HPDE6-E6E7 (cell line): ENCODE results near the gene NR2C2.

ENCODE experiments used
- DNase-seq: peaks from one replicate; pipeline ENCODE4 v3.0.0; 2011; ENCODE audit warnings: missing footprints; ENCODE audit errors: extremely low spot score

The NR2C2 gene

DNA sequence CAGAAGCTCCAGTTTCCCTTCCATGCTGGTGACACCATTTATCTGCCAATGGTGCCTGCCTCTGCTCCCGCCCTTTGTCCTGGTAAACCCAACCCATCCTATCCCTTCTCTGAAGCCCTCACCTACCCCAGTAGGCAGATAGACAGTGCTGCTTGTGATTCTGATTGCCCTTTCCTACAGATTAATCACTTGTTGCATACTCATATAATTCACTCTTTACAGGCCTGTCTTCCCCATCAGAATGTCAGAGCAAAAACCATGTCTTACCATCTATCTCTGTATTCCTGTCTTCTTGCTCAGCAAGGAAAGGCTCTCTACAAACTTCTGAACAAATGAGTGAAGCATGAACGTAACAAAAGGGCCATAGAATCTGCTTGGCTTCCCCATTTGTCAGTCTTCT lies 69.8 kb downstream of the NR2C2 start:
- no peak for DNase-seq

- DNase-seq, result no peak
These were observed 75.9 kb downstream of the NR2C2 start for GRCh38 chr3:15023249-15023648.

GRCh38 chr3:15023719-15024118 lies 76.3 kb downstream of the NR2C2 start:
- no peak for DNase-seq

DNA sequence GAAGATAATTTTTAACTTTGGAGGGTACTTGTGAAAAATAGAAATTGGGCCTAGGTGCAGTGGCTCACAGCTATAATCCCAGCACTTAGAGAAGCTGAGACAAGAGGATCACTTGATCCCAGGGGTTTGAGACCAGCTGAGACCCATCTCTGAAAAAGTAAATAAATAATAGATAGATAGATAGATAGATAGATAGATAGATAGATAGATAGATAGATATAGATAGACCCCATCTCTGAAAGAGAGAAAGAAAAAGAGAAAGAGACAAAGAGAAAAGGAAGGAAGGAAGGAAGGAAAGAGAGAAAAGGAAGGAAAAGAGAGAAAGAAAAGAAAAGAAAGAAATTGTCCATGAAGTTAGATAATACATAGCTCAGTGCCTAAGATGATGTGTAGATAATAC lies 82.2 kb downstream of the NR2C2 start:
- no peak for DNase-seq

DNA sequence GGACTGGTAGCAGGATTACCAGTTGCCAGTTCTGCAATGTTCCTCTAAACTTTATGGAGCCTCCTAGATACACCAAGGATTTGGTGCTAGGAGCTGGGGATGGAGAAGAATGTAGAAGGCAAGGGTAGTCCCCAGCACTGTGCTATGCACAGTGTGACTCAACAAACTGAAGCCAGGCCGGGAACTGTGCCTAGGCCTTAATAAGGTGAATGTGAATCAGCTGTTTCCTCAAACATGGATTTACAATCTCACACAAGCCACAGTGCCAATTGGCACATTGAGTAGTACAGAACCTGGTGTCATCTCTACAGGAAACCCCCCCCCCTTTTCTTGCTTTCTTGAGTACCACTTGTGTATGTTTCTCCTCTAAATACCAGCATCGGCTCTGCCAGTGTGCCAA lies 85.3 kb downstream of the NR2C2 start:
- no peak for DNase-seq

DNA sequence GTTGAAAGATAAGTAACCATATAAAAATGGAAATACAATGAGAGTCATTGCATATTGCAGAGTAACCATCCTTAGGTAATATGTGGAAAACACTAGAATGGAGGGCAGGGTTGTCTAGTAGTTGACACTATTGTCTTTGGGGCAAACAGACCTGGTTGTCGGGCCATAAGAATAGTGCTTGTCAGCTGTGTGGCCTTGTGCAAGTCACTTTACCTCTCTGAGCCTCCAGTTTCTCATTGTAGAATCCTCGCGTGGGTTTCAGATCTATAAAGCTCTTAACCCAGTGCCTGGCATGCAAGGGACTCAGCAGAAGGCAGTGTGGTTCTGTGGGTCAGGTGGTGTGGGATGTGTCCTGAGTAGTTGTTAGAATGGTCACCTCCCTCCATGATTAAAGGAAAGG lies 85.7 kb downstream of the NR2C2 start:
- no peak for DNase-seq

DNA sequence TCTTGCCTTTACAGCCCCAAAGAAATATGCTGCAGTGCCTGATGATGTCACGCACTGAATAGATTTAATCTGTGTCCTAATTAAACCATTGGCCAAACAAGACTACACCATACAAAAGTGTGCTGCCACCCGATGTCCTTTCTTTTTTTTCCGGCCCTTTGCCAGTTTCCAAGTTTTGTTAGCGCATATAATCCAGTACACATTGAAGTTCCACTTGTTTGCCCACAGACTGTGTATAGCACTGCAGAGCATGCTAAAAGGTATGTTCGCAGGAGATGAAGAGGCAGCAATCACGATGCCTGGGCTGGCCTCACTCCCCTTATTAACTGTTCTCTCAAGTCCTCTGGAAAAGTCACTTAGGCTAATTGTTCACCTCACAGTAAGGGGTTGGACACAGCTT lies 90.9 kb downstream of the NR2C2 start:
- DNase-seq, result no peak

DNA sequence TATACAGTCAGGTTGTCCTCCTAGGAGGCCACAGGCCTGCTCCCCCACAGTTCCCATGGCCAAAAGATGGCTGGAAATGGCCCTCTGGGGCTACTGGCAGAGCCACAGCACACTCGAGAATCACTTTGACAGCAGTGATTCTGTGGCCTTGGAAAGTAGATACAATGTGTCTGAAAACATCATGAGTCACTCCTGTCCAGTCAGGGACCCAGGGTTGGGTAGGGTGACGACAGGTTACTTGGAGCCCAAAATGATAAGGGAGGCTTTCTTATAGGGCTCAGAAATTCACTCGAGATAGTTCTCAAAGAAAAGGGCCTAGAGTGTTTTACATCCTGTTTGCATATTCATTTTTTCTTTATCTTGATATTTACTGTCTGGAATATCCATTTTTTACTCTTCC lies 93.5 kb downstream of the NR2C2 start:
- no peak for DNase-seq

DNA sequence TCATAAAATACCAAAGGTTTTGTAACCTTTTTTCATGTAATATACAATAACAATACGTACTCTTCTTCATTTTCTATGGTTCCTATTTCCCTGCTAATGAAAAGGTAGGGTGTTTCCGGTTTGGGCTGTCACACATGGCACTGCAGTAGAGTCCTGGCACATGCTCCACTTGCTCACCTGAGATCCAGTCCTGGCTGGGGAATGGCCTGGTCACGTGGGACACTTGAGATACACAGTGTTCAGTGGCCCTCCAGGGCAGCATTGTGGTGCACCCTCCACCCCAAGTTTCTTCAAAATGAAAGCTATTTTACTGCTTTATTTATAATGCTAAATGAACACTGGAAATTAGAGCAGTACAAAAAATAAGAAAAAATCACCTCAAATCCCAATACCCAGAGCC lies 94.6 kb downstream of the NR2C2 start:
- no peak for DNase-seq

GRCh38 chr3:15042936-15043335 lies 95.6 kb downstream of the NR2C2 start:
- DNase-seq, result no peak

GRCh38 chr3:15043408-15044171 lies 96.2 kb downstream of the NR2C2 start:
- DNase-seq, result no peak

DNA sequence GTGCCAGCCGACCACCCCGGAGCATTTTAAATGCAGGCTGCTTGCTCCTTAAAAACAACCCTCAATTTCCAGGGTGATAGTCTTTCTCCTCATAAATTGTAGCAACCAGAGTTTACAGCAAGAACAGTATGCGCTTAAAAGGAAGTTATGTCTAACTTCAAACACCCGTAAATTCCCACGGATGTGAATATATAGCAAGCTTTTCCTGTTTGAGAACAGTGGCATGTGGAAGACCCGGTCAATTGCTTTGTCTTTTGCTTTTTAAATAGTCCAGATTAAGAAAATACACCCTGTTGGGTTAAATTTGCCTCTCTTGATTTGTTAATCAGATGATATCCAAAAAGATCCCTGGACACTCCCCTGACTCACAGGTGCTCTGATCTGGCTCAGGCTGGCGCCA lies 96.9 kb downstream of the NR2C2 start:
- DNase-seq, result no peak

GRCh38 chr3:15045667-15046066 lies 98.3 kb downstream of the NR2C2 start:
- no peak for DNase-seq

DNA sequence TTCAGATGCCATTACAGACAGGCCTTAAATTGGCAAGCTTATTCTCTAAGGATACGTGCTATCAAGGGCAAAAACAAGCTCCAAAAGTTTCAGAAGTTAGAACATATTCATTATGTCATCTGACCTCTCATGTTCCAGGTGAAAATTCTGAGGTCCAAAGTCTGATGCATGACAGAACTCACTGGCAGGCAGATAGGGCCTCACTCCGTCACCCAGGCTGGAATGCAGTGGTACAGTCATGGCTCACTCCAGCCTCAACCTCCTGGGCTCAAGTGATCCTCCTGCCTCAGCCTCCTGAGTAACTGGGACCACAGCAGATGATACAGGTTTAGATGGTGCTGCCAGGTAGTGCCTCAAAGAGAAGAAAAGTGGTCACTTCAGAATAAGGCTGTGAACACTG lies 102.2 kb downstream of the NR2C2 start:
- no peak for DNase-seq

- no peak for DNase-seq
These were observed 103.2 kb downstream of the NR2C2 start for GRCh38 chr3:15050405-15051092.

DNA sequence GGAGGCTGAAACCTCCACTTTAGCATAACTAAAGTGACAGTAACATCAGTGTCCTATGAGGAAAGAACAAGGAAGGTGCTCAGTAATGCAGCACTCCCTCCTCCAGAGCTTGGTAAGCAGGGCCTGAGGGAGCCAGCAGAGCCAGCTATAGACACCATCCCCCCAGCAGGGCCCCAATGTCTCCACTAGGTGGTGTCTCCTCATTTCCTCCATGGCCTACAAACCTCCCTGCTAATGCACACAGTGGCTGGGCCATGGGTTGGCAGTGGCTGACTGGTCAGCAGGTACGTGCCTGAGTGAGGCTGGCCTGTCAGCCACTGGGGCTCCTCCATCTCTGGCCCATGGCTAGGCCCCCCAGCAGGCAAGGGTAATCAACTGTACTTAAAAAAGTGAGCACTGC lies 104.1 kb downstream of the NR2C2 start:
- DNase-seq, result peak; percentile 25

GRCh38 chr3:15052335-15053242 lies 105.2 kb downstream of the NR2C2 start:
- no peak for DNase-seq

GRCh38 chr3:15053541-15053940 lies 106.2 kb downstream of the NR2C2 start:
- no peak for DNase-seq

GRCh38 chr3:15055019-15055557 lies 107.7 kb downstream of the NR2C2 start:
- DNase-seq, result no peak

DNA sequence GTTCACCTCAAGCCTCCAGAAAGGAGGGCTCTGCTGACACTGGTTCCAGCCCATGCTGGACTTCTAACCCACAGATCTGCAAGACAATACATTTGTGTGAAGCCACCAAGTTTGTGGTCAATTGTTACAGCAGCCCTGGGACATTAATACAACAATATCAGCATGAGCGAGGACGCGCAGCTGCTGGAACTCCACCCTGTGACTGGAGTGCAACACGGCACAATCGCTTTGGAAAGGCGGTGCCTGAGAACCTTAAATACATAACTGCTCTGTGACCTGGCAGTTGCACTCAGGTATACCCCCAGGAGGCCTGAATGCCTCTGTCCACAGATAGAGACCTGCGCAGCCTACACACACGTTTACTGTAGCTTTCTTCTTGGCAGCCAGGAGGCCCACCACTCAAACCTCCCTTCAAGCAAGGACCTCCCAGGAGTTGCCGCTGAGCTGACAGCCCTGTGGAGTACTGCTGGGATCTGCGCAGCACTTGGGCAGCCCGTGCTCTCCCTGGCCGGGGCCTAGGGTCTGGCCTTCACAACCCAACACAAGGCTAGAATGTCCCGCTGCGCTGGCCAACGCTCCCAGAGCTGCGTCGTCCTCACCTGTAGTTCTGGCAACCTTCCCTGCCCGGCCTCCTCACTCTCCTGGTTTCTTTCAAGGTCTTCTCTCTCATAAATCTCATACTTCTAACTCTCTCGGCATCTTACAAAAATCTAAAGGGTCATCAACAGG lies 109.5 kb downstream of the NR2C2 start:
- no peak for DNase-seq

- no peak for DNase-seq
These were observed 112.6 kb downstream of the NR2C2 start for GRCh38 chr3:15060029-15060428.

DNA sequence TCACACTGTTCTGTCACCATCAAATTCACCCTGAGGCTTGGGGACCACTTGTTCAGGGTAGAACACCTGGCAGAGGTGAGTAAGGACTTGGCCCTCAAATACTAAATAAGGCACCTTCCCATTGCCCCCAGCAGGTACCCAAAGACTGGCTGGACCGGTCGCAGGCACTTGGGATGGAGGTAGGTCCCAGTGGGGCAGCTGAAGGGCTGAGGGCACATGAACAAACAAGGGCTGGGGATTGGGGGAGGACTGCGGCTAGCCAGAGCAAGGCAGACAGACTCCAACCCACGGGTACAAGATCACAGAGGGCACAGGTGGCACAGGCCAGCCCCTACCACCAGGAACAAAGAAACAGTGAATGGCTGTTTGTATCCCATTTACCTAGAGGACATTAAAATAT lies 115.9 kb downstream of the NR2C2 start:
- DNase-seq, result no peak
